ENCODE data around the gene EXOC3L1. TPM values are rescaled to one million over a fixed set of nuclear protein-coding genes. Genes with fewer than 3 reads are reported as not detected.

The EXOC3L1 gene
- total and polyA plus RNA-seq, 2 of the 13 experiments (the other 11 are each of a cell fraction or from before 2014, with no cell fraction given): 0.12 TPM; not detected in 1

DNA sequence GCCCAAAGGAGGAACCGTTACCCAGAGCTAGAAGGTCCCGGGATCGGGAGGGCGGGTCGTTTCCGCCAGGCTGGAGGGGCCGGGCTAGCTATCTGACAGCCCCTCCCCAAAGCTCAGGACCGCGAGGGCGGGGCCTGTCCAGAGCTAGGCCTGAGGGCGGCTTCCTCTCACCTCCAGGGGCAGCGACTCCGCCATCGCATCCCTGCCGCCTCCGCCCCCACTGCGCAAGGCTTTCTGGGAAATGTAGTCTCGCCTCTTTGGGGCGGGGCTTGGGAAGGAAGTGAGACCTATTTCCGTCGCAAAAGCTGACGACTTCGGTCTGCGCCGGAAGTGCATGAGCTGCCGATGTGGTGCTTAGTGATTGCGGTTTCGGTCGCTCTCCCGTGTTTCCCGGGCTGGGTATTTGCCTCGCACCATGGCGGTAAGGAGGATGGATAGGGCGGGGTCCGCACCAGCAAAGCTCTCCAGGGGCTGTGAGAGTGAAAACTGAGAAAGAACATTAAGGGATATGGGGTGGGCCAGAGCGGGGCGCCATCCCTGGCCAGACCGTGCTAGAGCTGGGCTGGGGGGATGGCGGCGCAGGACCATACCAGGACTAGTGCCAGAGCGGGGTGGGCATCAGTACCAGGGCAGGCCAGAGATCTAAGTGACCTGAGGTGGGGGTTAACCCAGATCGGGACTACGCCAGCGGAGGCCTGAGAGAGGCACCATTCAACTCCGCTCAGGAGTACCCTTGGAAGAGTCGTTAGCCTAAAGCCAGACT lies 37.0 kb upstream of the EXOC3L1 start, which contains the start of gene TMEM208 (continued):
- TF ChIP-seq ZNF260 (CRISPR knock-in tag; IDR thresholded peaks at IDR 0.05; ENCODE audit: borderline replicate concordance, low read depth) (no peak), ZNF781 (CRISPR knock-in tag; IDR thresholded peaks at IDR 0.05; ENCODE audit: borderline replicate concordance, not compliant biosample characterization) (peak; percentile 38), CAMTA2 (CRISPR knock-in tag; IDR thresholded peaks at IDR 0.05; ENCODE audit: borderline replicate concordance) (no peak), ZNF749 (CRISPR knock-in tag; IDR thresholded peaks at IDR 0.05; ENCODE audit: borderline replicate concordance) (no peak), SOX6 (IDR thresholded peaks at IDR 0.05) (no peak), SOX6 (CRISPR knock-in tag; IDR thresholded peaks at IDR 0.05) (peak; percentile 81), ZSCAN22 (CRISPR knock-in tag; IDR thresholded peaks at IDR 0.05) (peak; percentile 96), TIGD3 (CRISPR knock-in tag; IDR thresholded peaks at IDR 0.05; ENCODE audit: borderline replicate concordance) (peak; percentile 20; the same call in 1 of the 2 replicates), ZNF780A (CRISPR knock-in tag; IDR thresholded peaks at IDR 0.05) (no peak), HDAC1 (CRISPR knock-in tag; IDR thresholded peaks at IDR 0.05) (peak; percentile 100), PHF20 (CRISPR knock-in tag; IDR thresholded peaks at IDR 0.05) (peak; percentile 100), ZNF34 (CRISPR knock-in tag; IDR thresholded peaks at IDR 0.05; ENCODE audit: borderline replicate concordance) (no peak; the same call in 1 of the 2 replicates), KLF6 (CRISPR knock-in tag; IDR thresholded peaks at IDR 0.05) (peak; percentile 97)
- TF ChIP-seq, protein P1, sequence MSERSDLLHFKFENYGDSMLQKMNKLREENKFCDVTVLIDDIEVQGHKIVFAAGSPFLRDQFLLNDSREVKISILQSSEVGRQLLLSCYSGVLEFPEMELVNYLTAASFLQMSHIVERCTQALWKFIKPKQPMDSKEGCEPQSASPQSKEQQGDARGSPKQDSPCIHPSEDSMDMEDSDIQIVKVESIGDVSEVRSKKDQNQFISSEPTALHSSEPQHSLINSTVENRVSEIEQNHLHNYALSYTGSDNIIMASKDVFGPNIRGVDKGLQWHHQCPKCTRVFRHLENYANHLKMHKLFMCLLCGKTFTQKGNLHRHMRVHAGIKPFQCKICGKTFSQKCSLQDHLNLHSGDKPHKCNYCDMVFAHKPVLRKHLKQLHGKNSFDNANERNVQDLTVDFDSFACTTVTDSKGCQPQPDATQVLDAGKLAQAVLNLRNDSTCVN (CRISPR knock-in tag; IDR thresholded peaks at IDR 0.05; ENCODE audit: borderline replicate concordance): peak; percentile 83
- TF ChIP-seq, protein P2, sequence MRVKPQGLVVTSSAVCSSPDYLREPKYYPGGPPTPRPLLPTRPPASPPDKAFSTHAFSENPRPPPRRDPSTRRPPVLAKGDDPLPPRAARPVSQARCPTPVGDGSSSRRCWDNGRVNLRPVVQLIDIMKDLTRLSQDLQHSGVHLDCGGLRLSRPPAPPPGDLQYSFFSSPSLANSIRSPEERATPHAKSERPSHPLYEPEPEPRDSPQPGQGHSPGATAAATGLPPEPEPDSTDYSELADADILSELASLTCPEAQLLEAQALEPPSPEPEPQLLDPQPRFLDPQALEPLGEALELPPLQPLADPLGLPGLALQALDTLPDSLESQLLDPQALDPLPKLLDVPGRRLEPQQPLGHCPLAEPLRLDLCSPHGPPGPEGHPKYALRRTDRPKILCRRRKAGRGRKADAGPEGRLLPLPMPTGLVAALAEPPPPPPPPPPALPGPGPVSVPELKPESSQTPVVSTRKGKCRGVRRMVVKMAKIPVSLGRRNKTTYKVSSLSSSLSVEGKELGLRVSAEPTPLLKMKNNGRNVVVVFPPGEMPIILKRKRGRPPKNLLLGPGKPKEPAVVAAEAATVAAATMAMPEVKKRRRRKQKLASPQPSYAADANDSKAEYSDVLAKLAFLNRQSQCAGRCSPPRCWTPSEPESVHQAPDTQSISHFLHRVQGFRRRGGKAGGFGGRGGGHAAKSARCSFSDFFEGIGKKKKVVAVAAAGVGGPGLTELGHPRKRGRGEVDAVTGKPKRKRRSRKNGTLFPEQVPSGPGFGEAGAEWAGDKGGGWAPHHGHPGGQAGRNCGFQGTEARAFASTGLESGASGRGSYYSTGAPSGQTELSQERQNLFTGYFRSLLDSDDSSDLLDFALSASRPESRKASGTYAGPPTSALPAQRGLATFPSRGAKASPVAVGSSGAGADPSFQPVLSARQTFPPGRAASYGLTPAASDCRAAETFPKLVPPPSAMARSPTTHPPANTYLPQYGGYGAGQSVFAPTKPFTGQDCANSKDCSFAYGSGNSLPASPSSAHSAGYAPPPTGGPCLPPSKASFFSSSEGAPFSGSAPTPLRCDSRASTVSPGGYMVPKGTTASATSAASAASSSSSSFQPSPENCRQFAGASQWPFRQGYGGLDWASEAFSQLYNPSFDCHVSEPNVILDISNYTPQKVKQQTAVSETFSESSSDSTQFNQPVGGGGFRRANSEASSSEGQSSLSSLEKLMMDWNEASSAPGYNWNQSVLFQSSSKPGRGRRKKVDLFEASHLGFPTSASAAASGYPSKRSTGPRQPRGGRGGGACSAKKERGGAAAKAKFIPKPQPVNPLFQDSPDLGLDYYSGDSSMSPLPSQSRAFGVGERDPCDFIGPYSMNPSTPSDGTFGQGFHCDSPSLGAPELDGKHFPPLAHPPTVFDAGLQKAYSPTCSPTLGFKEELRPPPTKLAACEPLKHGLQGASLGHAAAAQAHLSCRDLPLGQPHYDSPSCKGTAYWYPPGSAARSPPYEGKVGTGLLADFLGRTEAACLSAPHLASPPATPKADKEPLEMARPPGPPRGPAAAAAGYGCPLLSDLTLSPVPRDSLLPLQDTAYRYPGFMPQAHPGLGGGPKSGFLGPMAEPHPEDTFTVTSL (CRISPR knock-in tag; IDR thresholded peaks at IDR 0.05; ENCODE audit: borderline replicate concordance): no peak

Measured in HepG2 (cell line).